Measurements from ENCODE around the gene SERPINB6. TPM values are rescaled to one million over a fixed set of nuclear protein-coding genes. Genes with fewer than 3 reads are reported as not detected.

SERPINB6 gene
- total RNA-seq, 1 experiment from 2014 or later: 60.9 TPM

- TF ChIP-seq CTCF (IDR thresholded peaks at IDR 0.05; ENCODE audit: unreplicated experiment): no peak
- CTCF ChIA-PET: no interaction called here
- Mint-ChIP-seq H3K27me3 (ENCODE audit: unreplicated experiment) (no peaks in the 10 kb centered on the region), H3K4me1 (ENCODE audit: low read depth, unreplicated experiment) (peaks cover 18% of the 10 kb centered on the region), H3K4me3 (ENCODE audit: low read depth, unreplicated experiment) (no peak overlapping the region), H3K9me3 (ENCODE audit: low read depth, unreplicated experiment) (no peaks in the 10 kb centered on the region), H3K27ac (ENCODE audit: unreplicated experiment) (no peak overlapping the region), H3K36me3 (ENCODE audit: insufficient read depth, unreplicated experiment) (peaks cover 5% of the 10 kb centered on the region)
- intact Hi-C loops (cut with micrococcal nuclease; ENCODE audit: unreplicated experiment): no loop called here
- BruUV-seq (replicated peaks): no TSS peak
- DNase-seq: no peak
These were observed 14.3 kb downstream of the SERPINB6 start for GRCh38 chr6:2956930-2957685.

GRCh38 chr6:2953098-2953497, 18.3 kb downstream of the SERPINB6 start:
- CTCF ChIA-PET: interaction anchor here (0.6 to 1.9 kb wide), 16 partner anchors 9 to 169 kb away, joined by 3 to 81 read pairs (median 4); partner anchors contain the start of gene SERPINB1
- DNase-seq: no peak
- intact Hi-C loops (cut with micrococcal nuclease; ENCODE audit: unreplicated experiment): no loop called here
- no peaks in the 10 kb centered on the region for H3K27me3 Mint-ChIP-seq (ENCODE audit: unreplicated experiment)
- peaks cover 5% of the 10 kb centered on the region for H3K36me3 Mint-ChIP-seq (ENCODE audit: insufficient read depth, unreplicated experiment)
- BruUV-seq (replicated peaks): no TSS peak
- no peak overlapping the region for H3K4me3 Mint-ChIP-seq (ENCODE audit: low read depth, unreplicated experiment)
- H3K4me1 Mint-ChIP-seq (ENCODE audit: low read depth, unreplicated experiment): no peaks in the 10 kb centered on the region
- no peaks in the 10 kb centered on the region for H3K9me3 Mint-ChIP-seq (ENCODE audit: low read depth, unreplicated experiment)
- TF ChIP-seq CTCF (IDR thresholded peaks at IDR 0.05; ENCODE audit: unreplicated experiment): no peak
- H3K27ac Mint-ChIP-seq (ENCODE audit: unreplicated experiment): no peak overlapping the region

- peak; percentile 90 for TF ChIP-seq CTCF (IDR thresholded peaks at IDR 0.05; ENCODE audit: unreplicated experiment)
- intact Hi-C loops (cut with micrococcal nuclease; ENCODE audit: unreplicated experiment): loop anchor here (1.0 kb wide), 1 partner anchor 37 kb away; no protein-coding TSS in a partner anchor
- Mint-ChIP-seq H3K36me3 (ENCODE audit: insufficient read depth, unreplicated experiment) (peaks cover 5% of the 10 kb centered on the region), H3K4me3 (ENCODE audit: low read depth, unreplicated experiment) (no peak overlapping the region), H3K4me1 (ENCODE audit: low read depth, unreplicated experiment) (no peaks in the 10 kb centered on the region), H3K27ac (ENCODE audit: unreplicated experiment) (no peak overlapping the region), H3K9me3 (ENCODE audit: low read depth, unreplicated experiment) (no peaks in the 10 kb centered on the region), H3K27me3 (ENCODE audit: unreplicated experiment) (no peaks in the 10 kb centered on the region)
- peak; percentile 76 for DNase-seq
- CTCF ChIA-PET: interaction anchor here (0.6 to 1.9 kb wide), 17 partner anchors 8 to 189 kb away, joined by 3 to 81 read pairs (median 4); partner anchors contain the start of gene SERPINB1
- no TSS peak for BruUV-seq (replicated peaks)
These were observed 18.7 kb downstream of the SERPINB6 start for GRCh38 chr6:2952557-2953095.

GRCh38 chr6:2951728-2952127, 19.6 kb downstream of the SERPINB6 start:
- H3K4me3 Mint-ChIP-seq (ENCODE audit: low read depth, unreplicated experiment): no peak overlapping the region
- no peak for DNase-seq
- H3K4me1 Mint-ChIP-seq (ENCODE audit: low read depth, unreplicated experiment): no peaks in the 10 kb centered on the region
- no peak overlapping the region for H3K27ac Mint-ChIP-seq (ENCODE audit: unreplicated experiment)
- BruUV-seq (replicated peaks): no TSS peak
- intact Hi-C loops (cut with micrococcal nuclease; ENCODE audit: unreplicated experiment): loop anchor here (1.0 kb wide), 1 partner anchor 38 kb away; no protein-coding TSS in a partner anchor
- TF ChIP-seq CTCF (IDR thresholded peaks at IDR 0.05; ENCODE audit: unreplicated experiment): no peak
- peaks cover 5% of the 10 kb centered on the region for H3K36me3 Mint-ChIP-seq (ENCODE audit: insufficient read depth, unreplicated experiment)
- CTCF ChIA-PET: interaction anchor here (0.8 to 1.9 kb wide), 8 partner anchors 14 to 188 kb away, joined by 3 to 81 read pairs (median 7); partner anchors contain the start of gene SERPINB1
- no peaks in the 10 kb centered on the region for H3K27me3 Mint-ChIP-seq (ENCODE audit: unreplicated experiment)
- H3K9me3 Mint-ChIP-seq (ENCODE audit: low read depth, unreplicated experiment): no peaks in the 10 kb centered on the region
